NCI-H2029 treated with DMSO at 0.1 percent for 48 hours (cell line): ENCODE results near the gene GPX6.
"Not testable (repeated sequence)": the region's sequence is repeated elsewhere in the genome, so short reads cannot be mapped to it uniquely, and the experiment has no call there.

ENCODE experiments used
- DNase-seq: peaks from one replicate; lab custom pipeline; 2025; lab: John Stamatoyannopoulos, UW

The GPX6 gene

GRCh38 chr6:28485482-28485881, 30.1 kb downstream of the GPX6 start:
- no peak for DNase-seq

- DNase-seq: no peak
These were observed 35.2 kb downstream of the GPX6 start for GRCh38 chr6:28480253-28480932.

GRCh38 chr6:28478518-28478917, 37.1 kb downstream of the GPX6 start:
- no peak for DNase-seq

- DNase-seq: no peak
These were observed 41.0 kb downstream of the GPX6 start for GRCh38 chr6:28474441-28475219.

- DNase-seq: not testable (repeated sequence)
These were observed 46.3 kb downstream of the GPX6 start for GRCh38 chr6:28469153-28469745.

- DNase-seq: no peak
These were observed 47.5 kb downstream of the GPX6 start for GRCh38 chr6:28468056-28468455.

GRCh38 chr6:28462401-28462800, 53.2 kb downstream of the GPX6 start:
- no peak for DNase-seq

GRCh38 chr6:28458568-28458967, 57.0 kb downstream of the GPX6 start:
- DNase-seq: no peak
